Measurements from ENCODE around the gene RLN3. TPM values are rescaled to one million over a fixed set of nuclear protein-coding genes. Genes with fewer than 3 reads are reported as not detected.

Gene RLN3
- total RNA-seq, 1 donor from 2014 or later = not detected

GRCh38 chr19:13981467-13981866 lies 46.5 kb upstream of the RLN3 start:
- no peak overlapping the region for H3K4me3 ChIP-seq (ENCODE audit: low read depth, low read length)
- TF ChIP-seq, protein P1, sequence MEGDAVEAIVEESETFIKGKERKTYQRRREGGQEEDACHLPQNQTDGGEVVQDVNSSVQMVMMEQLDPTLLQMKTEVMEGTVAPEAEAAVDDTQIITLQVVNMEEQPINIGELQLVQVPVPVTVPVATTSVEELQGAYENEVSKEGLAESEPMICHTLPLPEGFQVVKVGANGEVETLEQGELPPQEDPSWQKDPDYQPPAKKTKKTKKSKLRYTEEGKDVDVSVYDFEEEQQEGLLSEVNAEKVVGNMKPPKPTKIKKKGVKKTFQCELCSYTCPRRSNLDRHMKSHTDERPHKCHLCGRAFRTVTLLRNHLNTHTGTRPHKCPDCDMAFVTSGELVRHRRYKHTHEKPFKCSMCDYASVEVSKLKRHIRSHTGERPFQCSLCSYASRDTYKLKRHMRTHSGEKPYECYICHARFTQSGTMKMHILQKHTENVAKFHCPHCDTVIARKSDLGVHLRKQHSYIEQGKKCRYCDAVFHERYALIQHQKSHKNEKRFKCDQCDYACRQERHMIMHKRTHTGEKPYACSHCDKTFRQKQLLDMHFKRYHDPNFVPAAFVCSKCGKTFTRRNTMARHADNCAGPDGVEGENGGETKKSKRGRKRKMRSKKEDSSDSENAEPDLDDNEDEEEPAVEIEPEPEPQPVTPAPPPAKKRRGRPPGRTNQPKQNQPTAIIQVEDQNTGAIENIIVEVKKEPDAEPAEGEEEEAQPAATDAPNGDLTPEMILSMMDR (conservative IDR thresholded peaks at IDR 0.05; ENCODE audit: low read depth, low read length) = no peak
- no peak for DNase-seq (ENCODE audit: low read depth)

DNA sequence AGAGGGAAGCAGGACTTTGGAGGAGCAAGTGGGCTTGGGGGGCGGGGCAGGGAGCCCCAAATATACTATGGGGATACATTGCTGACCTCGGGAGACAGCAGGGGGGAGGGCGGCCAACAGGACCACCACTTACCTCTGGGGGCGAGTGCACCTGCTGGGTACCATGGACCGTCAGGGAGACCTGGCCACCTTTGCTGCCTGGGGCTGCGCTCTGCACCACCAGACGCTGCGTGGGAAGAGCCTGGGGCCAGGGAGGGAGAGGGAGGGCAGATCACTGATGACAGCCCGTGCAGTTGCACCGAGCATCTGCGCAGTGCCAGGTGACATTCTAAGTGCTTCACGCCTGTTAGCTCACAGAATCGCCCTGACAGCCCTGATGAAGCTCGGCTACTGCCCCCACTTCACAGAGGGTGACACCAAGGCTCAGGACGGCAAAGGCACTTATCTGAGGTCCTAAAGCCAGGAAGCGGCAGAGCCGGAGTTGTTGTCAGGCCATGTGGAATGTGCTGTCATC lies 45.9 kb upstream of the RLN3 start:
- TF ChIP-seq, protein P1 (conservative IDR thresholded peaks at IDR 0.05; ENCODE audit: low read depth, low read length) = no peak
- H3K4me3 ChIP-seq (ENCODE audit: low read depth, low read length) = no peak overlapping the region
- DNase-seq (ENCODE audit: low read depth) = no peak

GRCh38 chr19:13982773-13983172 lies 45.2 kb upstream of the RLN3 start:
- TF ChIP-seq, protein P1 (conservative IDR thresholded peaks at IDR 0.05; ENCODE audit: low read depth, low read length) = no peak
- no peak for DNase-seq (ENCODE audit: low read depth)
- no peak overlapping the region for H3K4me3 ChIP-seq (ENCODE audit: low read depth, low read length)

- TF ChIP-seq, protein P1 (conservative IDR thresholded peaks at IDR 0.05; ENCODE audit: low read depth, low read length) = no peak
- H3K4me3 ChIP-seq (ENCODE audit: low read depth, low read length) = no peak overlapping the region
These were observed 44.6 kb upstream of the RLN3 start for GRCh38 chr19:13983213-13983889.

DNA sequence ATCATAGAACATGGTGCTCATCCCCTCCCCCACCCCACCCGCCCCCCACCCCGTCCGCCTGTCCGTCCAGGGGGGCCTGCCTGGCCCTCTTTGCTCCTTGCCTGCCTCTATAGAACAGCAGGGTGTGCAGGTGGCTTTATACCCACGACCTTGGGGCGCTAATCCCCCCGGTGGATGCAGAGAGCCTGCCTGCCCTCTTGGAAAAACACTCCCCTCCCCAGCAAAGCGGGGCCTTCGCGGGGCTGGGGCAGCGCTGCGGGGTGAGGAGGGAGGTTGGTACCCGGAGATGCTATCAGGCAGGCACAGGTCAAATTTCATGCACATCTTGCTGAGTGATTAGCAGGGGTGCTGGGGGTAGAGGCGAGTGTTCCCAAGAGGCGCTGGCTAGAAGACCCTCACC lies 43.8 kb upstream of the RLN3 start:
- DNase-seq (ENCODE audit: low read depth) = no peak
- no peak overlapping the region for H3K4me3 ChIP-seq (ENCODE audit: low read depth, low read length)
- TF ChIP-seq, protein P1 (conservative IDR thresholded peaks at IDR 0.05; ENCODE audit: low read depth, low read length) = no peak

More at GRCh38 chr19:13983213-13983889, 44.6 kb upstream of the RLN3 start:
- DNase-seq (ENCODE audit: low read depth) = no peak

DNA sequence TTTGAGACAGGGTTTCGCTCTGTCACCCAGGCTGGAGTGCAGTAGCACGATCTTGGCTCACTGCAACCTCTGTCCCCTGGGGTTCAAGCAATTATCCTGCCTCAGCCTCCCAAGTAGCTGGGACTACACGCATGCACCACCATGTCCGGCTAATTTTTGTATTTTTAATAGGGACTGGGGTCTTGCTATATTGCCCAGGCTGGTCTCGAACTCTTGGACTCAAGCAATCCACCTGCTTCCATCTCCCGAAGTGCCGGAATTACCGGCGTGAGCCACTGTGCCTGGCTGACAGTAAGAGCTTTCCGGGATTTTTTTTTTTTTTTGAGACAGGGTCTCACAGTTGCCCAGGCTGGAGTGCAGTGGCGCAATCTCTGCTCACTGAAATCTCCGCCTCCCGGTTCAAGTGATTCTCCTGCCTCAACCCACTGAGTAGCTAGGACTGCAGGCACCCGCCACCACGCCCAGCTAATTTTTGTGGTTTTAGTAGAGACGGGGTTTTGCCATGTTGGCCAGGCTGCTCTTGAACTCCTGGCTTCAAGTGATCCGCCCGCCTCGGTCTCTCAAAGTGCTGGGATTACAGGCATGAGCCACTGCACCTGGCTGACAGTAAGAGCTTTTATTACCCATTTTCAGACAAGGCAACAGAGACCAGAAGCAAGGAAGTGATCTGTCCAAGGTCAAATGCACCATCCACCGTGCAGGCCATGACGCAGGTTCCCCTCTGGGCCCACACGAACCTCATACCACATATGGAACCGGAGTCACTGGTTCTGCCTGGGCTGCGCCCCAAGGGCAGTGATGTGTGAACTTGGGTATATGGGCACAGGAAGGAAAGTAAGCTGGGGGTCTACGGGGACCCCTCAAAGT lies 42.8 kb upstream of the RLN3 start:
- no peak overlapping the region for H3K4me3 ChIP-seq (ENCODE audit: low read depth, low read length)

More for the DNA sequence above, 42.8 kb upstream of the RLN3 start:
- TF ChIP-seq, protein P1 (conservative IDR thresholded peaks at IDR 0.05; ENCODE audit: low read depth, low read length) = no peak
- DNase-seq (ENCODE audit: low read depth) = no peak
